Activated naive CD8-positive, alpha-beta T cell treated with anti-CD3 and anti-CD28 coated beads for 36 hours (primary cell): ENCODE data around the gene BDH2. TPM values are rescaled to one million over a fixed set of nuclear protein-coding genes. Genes with fewer than 3 reads are reported as not detected.

Experiments
- total RNA-seq, 2 experiments: library from RNA; stranded (reverse); gene quantifications; one replicate each; pipeline ENCODE4 v1.2.3, GENCODE V29; 2021

The BDH2 gene
- total RNA-seq, 2 experiments from 2014 or later: 13.2 to 13.8 TPM

Other genes with a start within 250 kb of the BDH2 start
- gene CISD2, start 230.8 kb downstream of the BDH2 start, total RNA-seq: 10 to 100 TPM; 41.5 to 41.8 TPM
- gene SLC9B1, start 80.1 kb downstream of the BDH2 start, total RNA-seq: 1 to 10 TPM; 1.0 to 1.2 TPM
- gene SLC9B2, start 23.1 kb downstream of the BDH2 start, total RNA-seq: 10 to 100 TPM; 42.3 to 44.2 TPM
- 10 to 100 TPM; 34.2 to 36.8 TPM for gene CENPE, start 98.5 kb upstream of the BDH2 start, total RNA-seq